Esophagus muscularis mucosa (tissue), 4 donors: ENCODE results near the gene CARHSP1. TPM values are rescaled to one million over a fixed set of nuclear protein-coding genes. Genes with fewer than 3 reads are reported as not detected.

Experiments
- DNase-seq: peaks from one replicate; pipeline ENCODE4 v3.0.0-alpha.2; 2017; ENCODE audit errors: extremely low spot score
- H3K27ac ChIP-seq, 4 donors: fragments of 200-600 bp; sonication (generic); replicated peaks in 1 of 4; 1 replicate in 3 of 4; 2 replicates in 1 of 4; pipeline ENCODE4 v1.5.1; 2016 to 2019; ENCODE audit warnings: mild to moderate bottlenecking in 1 of 4
- H3K27me3 ChIP-seq, 4 donors: fragments of 200-600 bp; sonication (generic); one replicate each; pipeline versions ENCODE4 v1.5.1 to v1.6.0; 2016 to 2019
- H3K36me3 ChIP-seq, 4 donors: fragments of 200-600 bp; sonication (generic); one replicate each; pipeline ENCODE4 v1.5.1; 2016 to 2019
- H3K4me1 ChIP-seq, 4 donors: fragments of 200-600 bp; sonication (generic); one replicate each; pipeline ENCODE4 v1.5.1; 2016 to 2019
- H3K4me3 ChIP-seq, 4 donors: fragments of 200-600 bp; sonication (generic); 1 replicate in 2 of 4; 2 replicates in 2 of 4; pipeline ENCODE4 v1.5.1; 2016 to 2019; ENCODE audit warnings: mild to moderate bottlenecking in 4 of 4, moderate library complexity in 1 of 4
- H3K9me3 ChIP-seq, 4 donors: fragments of 200-600 bp; sonication (generic); 1 replicate in 3 of 4; 2 replicates in 1 of 4; pipeline ENCODE4 v1.5.1; 2016 to 2019
- CTCF ChIP-seq, 3 experiments: fragments of 200-600 bp in 2 of 3; fragments of 450-650 bp in 1 of 3; sonication (generic) in 2 of 3; IDR thresholded peaks; one replicate each; pipeline ENCODE4 v1.5.1; 2017 to 2019; ENCODE audit warnings: antibody characterized with exemption in 3 of 3, mild to moderate bottlenecking in 2 of 3, moderate library complexity in 1 of 3
- EP300 ChIP-seq: sonication (generic); formaldehyde crosslinking; IDR thresholded peaks from one replicate; pipeline ENCODE4 v1.6.1; 2017; ENCODE audit warnings: antibody characterized with exemption
- POLR2A ChIP-seq: fragments of 450-650 bp; IDR thresholded peaks from one replicate; pipeline ENCODE4 v1.6.1; 2017; ENCODE audit warnings: antibody characterized with exemption, moderate library complexity, mild to moderate bottlenecking, low read depth
- POLR2AphosphoS5 ChIP-seq, 2 donors: sonication (generic); formaldehyde crosslinking; IDR thresholded peaks; one replicate each; pipeline ENCODE4 v1.6.1; 2017; ENCODE audit warnings: antibody characterized with exemption in 2 of 2
- WGBS: methylation state at CpG from one replicate; pipeline ENCODE4 v1.1.5; 2018; 5-methylcytosine and 5-hydroxymethylcytosine counted together
- intact Hi-C: fragments of 100-400 bp; cut with DNase I; formaldehyde crosslinking; loops from one replicate; pipeline ENCODE4 v1.15.1; 2023
- total RNA-seq, 4 donors: library from RNA; depleted of rRNA; stranded (reverse); fragments of >200 nt; gene quantifications; one replicate each; pipeline versions ENCODE4 v1.1.0 to v1.2.1, GENCODE V29; 2016

CARHSP1 gene
- total RNA-seq, 4 donors from 2014 or later: 33.2 to 95.8 (median 73.9) TPM

- H3K4me1 ChIP-seq: peaks cover 60 to 90% (median 86%) of the 10 kb centered on the region in 4 donors
- TF ChIP-seq CTCF (IDR thresholded peaks at IDR 0.05) (no peak), EP300 (no peak), POLR2A (no peak), POLR2AphosphoS5 (IDR thresholded peaks at IDR 0.05) (no peak)
- H3K36me3 ChIP-seq: no peaks in the 10 kb centered on the region
- no peak for DNase-seq
- WGBS: 90% methylated on average over 11 of the region's 14 CpGs
- peak overlapping the region in 1 of 4 donors; percentile 32 for H3K4me3 ChIP-seq
- peak overlapping the region; percentile 23 to 87 (median 84) for H3K27ac ChIP-seq
- intact Hi-C loops: loop anchor here (5.0 kb wide), 1 partner anchor 68 kb away; the partner anchor contains the start of genes PMM2 and TMEM186
- no peaks in the 10 kb centered on the region for H3K9me3 ChIP-seq
- H3K27me3 ChIP-seq: peaks cover 0 to 13% (median 3%) of the 10 kb centered on the region in 4 donors
These were observed 3.5 kb downstream of the CARHSP1 start for GRCh38 chr16:8865145-8865882.

- no peak for TF ChIP-seq POLR2A
- no peak for TF ChIP-seq POLR2AphosphoS5 (IDR thresholded peaks at IDR 0.05)
- TF ChIP-seq CTCF (IDR thresholded peaks at IDR 0.05): no peak
- TF ChIP-seq EP300: no peak
- H3K27ac ChIP-seq: peak overlapping the region; percentile 23 to 87 (median 70)
- peak overlapping the region in 1 of 4 donors; percentile 32 for H3K4me3 ChIP-seq
- no peak for DNase-seq
- H3K4me1 ChIP-seq: peaks cover 66 to 95% (median 90%) of the 10 kb centered on the region in 4 donors
- WGBS: 44% methylated on average over 13 of the region's 13 CpGs
- peaks cover 0 to 13% (median 3%) of the 10 kb centered on the region in 4 donors for H3K27me3 ChIP-seq
- H3K9me3 ChIP-seq: no peaks in the 10 kb centered on the region
- intact Hi-C loops: loop anchor here (5.0 kb wide), 1 partner anchor 67 kb away; the partner anchor contains the start of genes PMM2 and TMEM186
- H3K36me3 ChIP-seq: no peaks in the 10 kb centered on the region
These were observed 4.2 kb downstream of the CARHSP1 start for GRCh38 chr16:8864480-8865110.

- Histone ChIP-seq H3K27ac (peak overlapping the region; percentile 23 to 87 (median 55)), H3K4me3 (peak overlapping the region in 1 of 4 donors; percentile 32), H3K36me3 (peaks cover 0 to 7% (median 4%) of the 10 kb centered on the region in 4 donors), H3K4me1 (peaks cover 73 to 96% (median 92%) of the 10 kb centered on the region in 4 donors), H3K9me3 (no peaks in the 10 kb centered on the region), H3K27me3 (peaks cover 0 to 13% (median 3%) of the 10 kb centered on the region in 4 donors)
- WGBS: 83% methylated on average over 4 of the region's 17 CpGs
- peak in 1 of 2 donors; percentile 6 for TF ChIP-seq POLR2AphosphoS5 (IDR thresholded peaks at IDR 0.05)
- TF ChIP-seq EP300: no peak
- intact Hi-C loops: no loop called here
- no peak for DNase-seq
These were observed 5.0 kb downstream of the CARHSP1 start for GRCh38 chr16:8863594-8864424.

- no peak for TF ChIP-seq EP300
- TF ChIP-seq POLR2A: no peak
- TF ChIP-seq CTCF (IDR thresholded peaks at IDR 0.05): no peak
- TF ChIP-seq POLR2AphosphoS5 (IDR thresholded peaks at IDR 0.05): no peak
- WGBS: 85% methylated on average over 14 of the region's 14 CpGs
- peaks cover 0 to 13% (median 3%) of the 10 kb centered on the region in 4 donors for H3K27me3 ChIP-seq
These were observed 6.3 kb downstream of the CARHSP1 start for GRCh38 chr16:8862309-8863130.

More at GRCh38 chr16:8862309-8863130, 6.3 kb downstream of the CARHSP1 start:
- peak overlapping the region; percentile 12 to 80 (median 60) for H3K27ac ChIP-seq
- intact Hi-C loops: no loop called here
- H3K36me3 ChIP-seq: peaks cover 0 to 17% (median 15%) of the 10 kb centered on the region in 4 donors
- DNase-seq: no peak
- H3K4me1 ChIP-seq: peaks cover 76 to 94% (median 92%) of the 10 kb centered on the region in 4 donors
- H3K9me3 ChIP-seq: no peaks in the 10 kb centered on the region
- H3K4me3 ChIP-seq: no peak overlapping the region
